ENCODE results near the gene OR2J2.

DNA sequence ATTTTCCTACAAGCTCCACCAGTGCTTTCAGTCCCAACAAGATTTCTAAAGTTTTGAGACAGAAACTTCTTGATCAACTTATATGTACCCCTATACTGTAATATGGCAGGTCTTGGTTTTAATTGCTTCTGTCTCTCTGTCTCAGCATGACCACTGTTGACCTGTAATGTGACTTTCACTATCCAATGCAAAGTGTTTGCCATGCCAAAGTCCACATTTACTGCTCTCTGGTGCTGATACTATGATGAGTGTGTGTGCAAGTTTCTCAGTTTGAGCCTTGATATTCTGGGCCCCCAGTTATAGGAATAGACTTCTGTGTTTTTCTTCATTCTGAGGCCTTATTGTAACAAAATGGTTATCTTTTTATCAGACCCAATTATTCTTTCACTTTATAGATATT, 45.8 kb downstream of the OR2J2 start:
- no peak for TF ChIP-seq RAD21 (conservative IDR thresholded peaks at IDR 0.05 in 1 of 2, IDR thresholded peaks at IDR 0.05 in 1 of 2)
- TF ChIP-seq NFE2L2 (conservative IDR thresholded peaks at IDR 0.05; ENCODE audit: low read length), result no peak
